HG03060 (cell line): ENCODE data around the gene MALT1.
"Not testable (repeated sequence)": the region's sequence is repeated elsewhere in the genome, so short reads cannot be mapped to it uniquely, and the experiment has no call there.

Source experiments
- ATAC-seq: cut with Tn5 transposase; IDR thresholded peaks from one replicate; pipeline ENCODE4 v1.9.1; 2021; ENCODE audit warnings: low read depth, moderate number of reproducible peaks; ENCODE audit not compliant: unreplicated experiment

MALT1 gene

GRCh38 chr18:58653144-58653722, 18.0 kb upstream of the MALT1 start:
- not testable (repeated sequence) for ATAC-seq

GRCh38 chr18:58653814-58654509, 17.3 kb upstream of the MALT1 start:
- no peak for ATAC-seq

GRCh38 chr18:58654896-58655614, 16.2 kb upstream of the MALT1 start:
- ATAC-seq, result no peak

- no peak for ATAC-seq
Observed at GRCh38 chr18:58657081-58657480, 14.2 kb upstream of the MALT1 start.

GRCh38 chr18:58657494-58657893, 13.8 kb upstream of the MALT1 start:
- no peak for ATAC-seq

- no peak for ATAC-seq
Observed at GRCh38 chr18:58659691-58660090, 11.6 kb upstream of the MALT1 start.

GRCh38 chr18:58660915-58661314, 10.3 kb upstream of the MALT1 start:
- ATAC-seq, result no peak

GRCh38 chr18:58661423-58661822, 9.8 kb upstream of the MALT1 start:
- no peak for ATAC-seq

GRCh38 chr18:58662118-58662517, 9.1 kb upstream of the MALT1 start:
- ATAC-seq, result no peak

- no peak for ATAC-seq
Observed at GRCh38 chr18:58666176-58666575, 5.1 kb upstream of the MALT1 start.

GRCh38 chr18:58668211-58668610, 3.1 kb upstream of the MALT1 start:
- ATAC-seq, result no peak

- no peak for ATAC-seq
Observed at GRCh38 chr18:58668897-58669296, 2.4 kb upstream of the MALT1 start.

- ATAC-seq, result no peak
Observed at GRCh38 chr18:58669731-58670378, 1.4 kb upstream of the MALT1 start.

GRCh38 chr18:58670404-58671110, 708 bp upstream of the MALT1 start:
- ATAC-seq, result peak; percentile 39

GRCh38 chr18:58671632-58672564, 633 bp downstream of the MALT1 start:
- no peak for ATAC-seq

GRCh38 chr18:58674159-58674558, 2.9 kb downstream of the MALT1 start:
- ATAC-seq, result no peak

GRCh38 chr18:58674863-58675472, 3.7 kb downstream of the MALT1 start:
- no peak for ATAC-seq

- no peak for ATAC-seq
Observed at GRCh38 chr18:58676270-58676669, 5.0 kb downstream of the MALT1 start.

GRCh38 chr18:58682429-58683069, 11.3 kb downstream of the MALT1 start:
- ATAC-seq, result no peak
